ENCODE measurements around the gene SNX30.

DNA sequence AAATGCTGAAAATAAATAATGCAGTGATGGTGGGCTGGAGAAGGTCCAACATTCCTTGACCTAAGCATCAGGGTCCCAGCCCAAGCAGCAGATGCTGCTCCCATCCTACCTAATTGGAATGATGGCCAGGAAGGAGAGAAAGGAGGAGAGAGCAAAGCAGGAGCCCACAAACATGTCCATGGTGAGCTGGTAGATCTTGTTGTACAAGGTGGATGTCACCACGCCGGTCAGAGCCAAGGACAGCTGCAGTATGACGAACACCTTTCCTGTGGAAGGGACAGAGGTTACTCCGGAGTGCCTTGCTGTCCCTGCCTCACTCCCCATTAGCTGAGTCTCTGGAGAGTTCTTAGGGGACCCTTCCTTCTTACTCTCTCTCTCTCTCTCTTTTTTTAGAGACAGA, 135.8 kb downstream of the SNX30 start:
- TF ChIP-seq, protein P1, sequence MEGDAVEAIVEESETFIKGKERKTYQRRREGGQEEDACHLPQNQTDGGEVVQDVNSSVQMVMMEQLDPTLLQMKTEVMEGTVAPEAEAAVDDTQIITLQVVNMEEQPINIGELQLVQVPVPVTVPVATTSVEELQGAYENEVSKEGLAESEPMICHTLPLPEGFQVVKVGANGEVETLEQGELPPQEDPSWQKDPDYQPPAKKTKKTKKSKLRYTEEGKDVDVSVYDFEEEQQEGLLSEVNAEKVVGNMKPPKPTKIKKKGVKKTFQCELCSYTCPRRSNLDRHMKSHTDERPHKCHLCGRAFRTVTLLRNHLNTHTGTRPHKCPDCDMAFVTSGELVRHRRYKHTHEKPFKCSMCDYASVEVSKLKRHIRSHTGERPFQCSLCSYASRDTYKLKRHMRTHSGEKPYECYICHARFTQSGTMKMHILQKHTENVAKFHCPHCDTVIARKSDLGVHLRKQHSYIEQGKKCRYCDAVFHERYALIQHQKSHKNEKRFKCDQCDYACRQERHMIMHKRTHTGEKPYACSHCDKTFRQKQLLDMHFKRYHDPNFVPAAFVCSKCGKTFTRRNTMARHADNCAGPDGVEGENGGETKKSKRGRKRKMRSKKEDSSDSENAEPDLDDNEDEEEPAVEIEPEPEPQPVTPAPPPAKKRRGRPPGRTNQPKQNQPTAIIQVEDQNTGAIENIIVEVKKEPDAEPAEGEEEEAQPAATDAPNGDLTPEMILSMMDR (conservative IDR thresholded peaks at IDR 0.05; ENCODE audit: low read length) = no peak
- no peak for TF ChIP-seq EZH2phosphoT487 (IDR thresholded peaks at IDR 0.05; ENCODE audit: borderline replicate concordance)
